HUDEP-2 (cell line): ENCODE results near the gene PTPA.
A peak's percentile ranks its signal among the peaks of the same experiment; 100 is the strongest.

Experiments
- DNase-seq, 76 experiments: peaks; one replicate each; lab custom pipeline; 2025; ENCODE audit not compliant: unreplicated experiment in 76 of 76; lab: John Stamatoyannopoulos, UW

Gene PTPA

DNA sequence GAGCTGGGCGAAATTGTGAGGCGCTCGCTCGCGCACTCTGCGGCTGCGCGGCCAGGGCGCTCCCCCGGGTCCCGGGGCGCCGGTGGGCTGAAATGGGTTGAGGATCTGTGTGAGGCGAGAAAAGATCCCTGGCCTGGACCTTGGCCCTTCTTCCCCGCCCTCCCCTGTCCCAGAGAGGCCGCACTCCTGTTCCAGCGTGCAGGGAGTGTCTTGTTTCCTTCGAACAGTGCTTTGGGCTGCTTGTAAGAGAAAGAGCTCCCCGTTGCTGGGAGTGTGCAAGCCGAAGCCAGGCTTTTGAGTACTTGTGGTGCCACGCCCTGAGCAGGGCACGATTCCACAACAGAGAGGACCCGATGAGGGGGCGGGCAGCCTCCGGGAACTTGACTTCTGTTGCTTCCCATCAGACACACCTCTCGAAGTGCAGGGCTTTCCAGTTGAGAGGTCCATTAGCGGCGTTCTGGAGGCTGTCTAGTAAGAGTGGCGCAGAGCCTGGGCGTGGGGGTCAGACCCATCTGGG, 29.8 kb upstream of the PTPA start:
- peak in 54 of 76 experiments; percentile 16 to 70 (median 46) for DNase-seq

GRCh38 chr9:129084087-129084486, 27.1 kb upstream of the PTPA start:
- no peak for DNase-seq

DNA sequence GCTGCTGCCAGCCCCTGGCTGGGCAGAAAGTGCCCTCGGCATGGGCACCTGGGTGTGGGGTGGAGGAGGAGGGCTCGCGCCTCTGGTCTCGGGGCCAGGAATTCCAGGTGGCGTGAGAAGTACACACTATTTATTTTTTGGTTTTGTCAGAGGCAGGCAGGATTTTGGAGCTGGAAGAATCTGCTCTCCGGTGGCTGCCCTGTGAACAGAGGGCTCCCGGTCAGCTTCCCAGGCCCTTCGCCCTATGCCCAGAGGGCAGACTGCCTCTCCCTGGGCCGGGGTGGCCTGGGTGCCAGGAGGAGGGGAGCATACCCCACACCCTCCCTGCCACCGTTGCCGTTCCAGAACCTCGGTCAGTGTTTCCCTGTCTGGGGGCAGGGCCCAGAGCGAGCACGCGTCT, 22.0 kb upstream of the PTPA start:
- no peak for DNase-seq

GRCh38 chr9:129093602-129094386, 17.4 kb upstream of the PTPA start:
- DNase-seq, result no peak

DNA sequence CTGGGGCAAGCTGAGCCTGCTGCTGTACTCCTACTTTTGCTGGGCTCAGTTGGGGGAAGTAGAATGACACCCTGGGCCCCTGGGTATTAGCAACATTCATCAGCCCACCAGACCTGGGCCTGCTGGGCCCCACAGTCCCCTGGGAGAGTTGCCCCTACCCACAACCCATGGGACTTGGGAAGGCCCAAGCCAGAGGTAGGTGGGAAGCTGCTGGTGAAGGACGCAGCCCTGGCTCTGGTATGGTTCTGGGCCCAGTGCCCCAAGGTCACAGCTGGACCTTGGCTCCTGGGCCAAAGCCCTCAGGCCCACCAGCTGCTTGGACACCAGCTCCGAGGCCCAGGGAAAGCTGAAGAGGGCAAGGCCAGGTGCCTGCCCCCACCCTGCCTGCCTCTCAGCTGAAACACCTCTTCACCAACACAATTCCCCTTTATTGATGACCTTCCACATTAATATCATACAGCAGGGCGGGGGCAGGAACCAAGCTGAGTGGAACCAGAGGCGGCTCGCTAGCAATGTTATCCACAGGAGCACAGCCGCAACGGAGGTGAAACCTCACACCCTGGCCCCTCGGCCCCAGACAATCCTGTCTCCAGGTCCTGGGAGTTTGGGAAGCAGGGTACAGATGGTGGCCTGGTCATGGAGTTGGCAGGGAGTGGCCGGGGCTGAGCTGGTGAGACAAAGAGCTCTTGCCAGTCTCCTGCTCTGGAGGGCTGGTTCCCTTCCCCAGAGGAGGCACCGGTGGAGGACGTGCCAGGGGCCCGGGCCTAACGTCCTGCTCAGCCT, 16.6 kb upstream of the PTPA start:
- DNase-seq, result no peak

DNA sequence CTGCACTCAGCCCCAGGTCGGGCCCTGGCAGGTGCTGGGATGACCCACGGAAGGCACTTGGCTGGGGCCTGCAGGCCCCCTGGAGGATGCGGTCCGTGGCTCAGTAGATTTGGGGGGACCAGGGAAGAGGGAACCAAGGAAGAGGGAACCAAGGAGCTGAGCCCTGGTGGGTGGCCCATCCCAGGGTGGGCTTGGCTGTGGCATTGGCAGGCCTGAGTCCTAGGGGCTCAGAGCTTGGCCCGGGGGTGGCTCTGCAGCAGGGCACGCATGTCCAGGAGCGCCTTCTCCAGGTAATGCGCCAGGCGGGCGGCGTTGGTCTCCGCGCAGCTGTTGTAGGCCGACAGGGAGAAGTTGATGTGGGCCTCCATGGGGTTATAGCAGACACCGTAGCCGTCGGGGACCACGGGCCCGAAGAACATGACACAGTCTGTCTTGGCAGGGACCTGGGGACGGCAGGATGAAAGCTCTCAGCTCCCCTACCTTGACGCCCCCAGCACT, 16.0 kb upstream of the PTPA start:
- no peak for DNase-seq

DNA sequence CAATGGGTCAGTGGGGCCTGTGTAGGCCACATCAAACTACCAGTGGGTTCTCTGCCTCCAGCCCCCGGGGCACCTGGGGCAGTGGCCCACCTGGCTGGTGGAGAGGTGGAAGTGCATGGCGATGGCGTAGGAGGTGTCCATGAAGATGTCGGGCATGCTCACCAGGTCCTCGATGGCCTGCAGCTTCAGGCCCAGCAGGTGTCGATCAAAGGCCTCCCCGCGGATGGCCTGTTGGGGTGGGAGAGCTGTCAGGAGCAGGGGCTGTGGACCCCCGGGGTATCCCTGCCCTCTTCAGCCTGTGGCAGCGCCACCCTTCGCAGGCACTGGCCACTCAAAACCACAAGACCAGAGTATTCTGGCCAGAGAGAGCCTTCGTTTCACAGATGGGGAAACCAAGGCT, 15.3 kb upstream of the PTPA start:
- DNase-seq, result no peak

DNA sequence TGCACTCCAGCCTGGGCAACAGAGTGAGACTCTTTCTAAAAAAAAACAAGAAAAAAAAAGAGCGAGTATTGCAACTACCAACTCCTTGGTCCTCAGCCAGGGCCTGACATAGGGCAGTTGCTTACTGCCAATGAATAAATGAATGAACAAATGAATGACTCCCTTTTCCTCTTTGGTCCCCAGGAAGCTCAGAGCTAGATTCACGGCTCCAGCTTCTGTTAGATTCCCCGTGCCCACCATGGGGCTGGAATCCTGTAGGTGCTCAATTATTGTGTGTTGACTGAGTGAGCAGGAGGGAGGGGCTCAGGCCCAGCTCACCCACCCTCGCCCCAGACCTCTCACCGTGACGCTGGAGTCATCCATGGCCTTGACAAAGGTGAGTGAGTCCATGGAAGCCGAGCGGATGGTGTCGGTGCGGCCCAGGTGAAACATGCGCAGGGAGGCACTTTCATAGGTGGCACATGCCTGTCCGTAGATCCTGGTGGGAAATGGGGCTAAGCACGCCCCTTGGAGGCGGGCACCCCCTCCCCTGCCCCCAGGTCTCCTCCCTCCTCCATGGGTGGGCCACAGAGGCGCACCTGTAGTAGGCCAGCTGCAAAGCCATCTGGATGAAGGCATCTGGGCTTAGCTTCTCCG, 13.4 kb upstream of the PTPA start:
- DNase-seq, result no peak

- no peak for DNase-seq
These were observed 12.9 kb upstream of the PTPA start for GRCh38 chr9:129098328-129098727.

DNA sequence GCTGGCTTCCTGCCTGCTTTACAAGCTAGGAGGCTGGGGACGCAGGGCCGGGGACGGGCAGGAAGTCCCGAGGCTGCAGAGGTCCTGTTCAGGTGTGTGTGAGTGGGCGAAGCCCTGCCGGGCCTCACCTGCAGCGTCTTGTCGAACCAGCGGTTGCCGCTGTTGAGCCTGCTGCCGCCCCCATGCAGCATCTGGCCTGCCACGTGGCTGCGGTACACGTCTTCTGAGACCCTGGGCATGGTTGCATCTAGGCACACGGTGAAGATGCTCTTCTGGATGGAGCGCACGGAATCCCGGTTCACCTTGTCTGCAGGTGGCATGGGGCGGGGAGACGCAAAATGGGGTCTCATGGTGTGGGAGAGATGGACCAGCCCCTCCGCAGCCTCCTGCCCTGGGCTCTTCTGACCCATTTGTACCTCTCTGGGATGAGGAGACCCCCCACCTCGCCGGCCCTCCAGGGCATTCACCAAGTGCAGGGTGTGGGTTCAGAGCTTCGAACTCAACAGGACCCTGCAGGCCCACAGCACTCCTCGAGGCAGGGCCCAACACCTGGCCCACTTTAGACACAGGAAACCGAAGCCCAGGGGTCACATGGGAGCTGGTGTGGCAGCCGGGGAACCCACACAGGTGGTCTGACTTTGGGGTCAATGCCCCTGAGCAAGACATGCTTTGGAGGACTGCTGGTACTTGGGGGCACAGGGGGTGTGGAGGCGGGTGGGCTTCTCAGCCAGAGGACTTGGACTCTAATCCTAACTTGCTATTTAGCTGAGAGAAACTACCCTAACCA, 10.6 kb upstream of the PTPA start:
- DNase-seq, result no peak

DNA sequence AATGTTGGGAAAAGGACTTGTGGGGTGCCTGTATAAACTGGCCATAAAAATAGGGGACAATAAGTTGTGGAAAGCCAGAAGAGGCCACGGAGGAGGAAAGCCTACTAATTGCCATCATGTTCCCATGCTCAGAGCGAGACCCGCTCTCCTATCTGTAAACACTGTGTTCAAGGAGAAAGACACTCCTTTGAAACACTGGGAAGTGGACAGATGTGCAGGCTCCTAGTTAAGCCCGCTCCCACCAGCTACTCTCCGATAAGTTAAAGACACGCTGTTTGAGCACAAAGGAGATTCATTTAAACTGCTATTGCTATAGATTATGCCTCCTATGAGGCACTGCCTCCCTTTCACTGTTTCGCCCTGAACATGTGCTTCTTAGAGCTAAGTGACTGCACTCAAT, 9.9 kb upstream of the PTPA start:
- DNase-seq, result no peak

- peak in 1 of 76 experiments; percentile 16 for DNase-seq
These were observed 9.1 kb upstream of the PTPA start for GRCh38 chr9:129102095-129102525.

GRCh38 chr9:129102791-129103594, 8.2 kb upstream of the PTPA start:
- DNase-seq, result peak in 54 of 76 experiments; percentile 5 to 64 (median 38)

DNA sequence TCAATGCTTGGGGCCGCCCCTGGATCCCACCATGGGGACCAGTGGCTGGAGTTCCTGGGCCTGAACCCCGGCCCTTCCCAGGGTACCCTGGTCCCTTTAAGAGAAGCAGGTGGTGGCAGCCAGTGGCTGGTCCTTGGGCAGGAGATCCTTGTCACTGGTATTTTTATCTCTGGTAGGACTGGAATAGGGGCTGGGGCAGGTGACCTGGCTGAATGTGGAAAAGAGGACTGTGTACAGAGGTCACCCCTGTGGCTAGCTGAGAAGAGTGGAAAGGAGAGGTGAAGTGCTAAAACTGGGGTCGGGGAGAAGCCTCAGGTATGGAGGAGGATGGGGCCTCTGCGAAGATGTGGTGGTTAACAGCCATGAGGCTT, 7.6 kb upstream of the PTPA start:
- DNase-seq, result no peak

- no peak for DNase-seq
These were observed 7.2 kb upstream of the PTPA start for GRCh38 chr9:129104051-129104450.

GRCh38 chr9:129105857-129106694, 5.1 kb upstream of the PTPA start:
- DNase-seq, result no peak

DNA sequence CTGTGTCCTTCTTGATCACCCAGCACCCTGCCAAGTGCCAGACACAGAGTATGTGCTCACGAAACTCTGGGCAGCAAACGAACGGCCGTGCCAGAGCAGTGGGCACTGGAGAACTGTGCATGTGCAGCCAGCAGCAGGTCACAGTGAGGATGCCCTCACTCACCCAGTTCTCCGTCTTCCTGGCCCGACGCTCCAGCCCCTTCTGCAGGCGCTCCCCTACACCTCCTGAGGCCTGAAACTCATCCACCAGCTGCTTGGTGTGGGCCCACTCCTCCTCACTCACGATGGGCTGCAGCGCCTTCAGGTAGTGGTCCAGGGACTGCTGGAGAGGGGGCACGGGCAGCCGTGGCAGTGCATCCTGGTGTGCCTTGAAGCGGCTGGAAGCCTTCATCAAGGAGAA, 3.6 kb upstream of the PTPA start:
- no peak for DNase-seq

- DNase-seq, result no peak
These were observed 3.0 kb upstream of the PTPA start for GRCh38 chr9:129108083-129108804.
